Esophagus squamous epithelium (tissue), 4 donors: Measurements from ENCODE around the gene SLC19A1.

Experiments
- POLR2A ChIP-seq, 4 donors: fragments of 450-650 bp; IDR thresholded peaks; one replicate each; pipeline ENCODE4 v1.6.1; 2017; ENCODE audit warnings: antibody characterized with exemption in 4 of 4, mild to moderate bottlenecking in 4 of 4, moderate library complexity in 3 of 4
- TF ChIP-seq, protein P1 (sequence below), 6 experiments: fragments of 450-650 bp in 4 of 6; fragments of 200-600 bp in 2 of 6; sonication (generic) in 2 of 6; IDR thresholded peaks; one replicate each; pipeline ENCODE4 v1.5.1; 2016 to 2019; ENCODE audit warnings: antibody characterized with exemption in 6 of 6, mild to moderate bottlenecking in 4 of 6, moderate library complexity in 4 of 6

- TF ChIP-seq POLR2A (IDR thresholded peaks at IDR 0.05): no peak
- TF ChIP-seq, protein P1, sequence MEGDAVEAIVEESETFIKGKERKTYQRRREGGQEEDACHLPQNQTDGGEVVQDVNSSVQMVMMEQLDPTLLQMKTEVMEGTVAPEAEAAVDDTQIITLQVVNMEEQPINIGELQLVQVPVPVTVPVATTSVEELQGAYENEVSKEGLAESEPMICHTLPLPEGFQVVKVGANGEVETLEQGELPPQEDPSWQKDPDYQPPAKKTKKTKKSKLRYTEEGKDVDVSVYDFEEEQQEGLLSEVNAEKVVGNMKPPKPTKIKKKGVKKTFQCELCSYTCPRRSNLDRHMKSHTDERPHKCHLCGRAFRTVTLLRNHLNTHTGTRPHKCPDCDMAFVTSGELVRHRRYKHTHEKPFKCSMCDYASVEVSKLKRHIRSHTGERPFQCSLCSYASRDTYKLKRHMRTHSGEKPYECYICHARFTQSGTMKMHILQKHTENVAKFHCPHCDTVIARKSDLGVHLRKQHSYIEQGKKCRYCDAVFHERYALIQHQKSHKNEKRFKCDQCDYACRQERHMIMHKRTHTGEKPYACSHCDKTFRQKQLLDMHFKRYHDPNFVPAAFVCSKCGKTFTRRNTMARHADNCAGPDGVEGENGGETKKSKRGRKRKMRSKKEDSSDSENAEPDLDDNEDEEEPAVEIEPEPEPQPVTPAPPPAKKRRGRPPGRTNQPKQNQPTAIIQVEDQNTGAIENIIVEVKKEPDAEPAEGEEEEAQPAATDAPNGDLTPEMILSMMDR (IDR thresholded peaks at IDR 0.05): no peak
These were observed 810 bp downstream of the SLC19A1 start for GRCh38 chr21:45541221-45542039.
